Natural killer cell treated with Interleukin-12 subunit alpha and Interleukin-12 subunit beta and Interleukin-15 and Interleukin-18, amount 100 ng/mL, for 72 hours (primary cell): ENCODE results near the gene LMCD1. TPM values are rescaled to one million over a fixed set of nuclear protein-coding genes. Genes with fewer than 3 reads are reported as not detected.
"Not testable (repeated sequence)": the region's sequence is repeated elsewhere in the genome, so short reads cannot be mapped to it uniquely, and the experiment has no call there.

Source experiments
- ATAC-seq, 2 donors: fragments of 150-1000 bp; cut with Tn5 transposase in 1 of 2; sonication (Bioruptor Pico), chemical (Tn5 transposase) in 1 of 2; 2 replicates each; pipeline ENCODE4 v1.10.0; 2021
- DNase-seq: peaks from one replicate; pipeline ENCODE4 v3.0.0; 2022; ENCODE audit warnings: low spot score
- H3K27ac Mint-ChIP-seq, 2 donors: 1 replicate in 1 of 2; 2 replicates in 1 of 2; pipeline ENCODE4 v1.8.0; 2022; ENCODE audit warnings: mixed read lengths in 2 of 2, mild to moderate bottlenecking in 1 of 2, moderate library complexity in 1 of 2
- H3K27me3 Mint-ChIP-seq, 2 donors: 1 replicate in 1 of 2; 2 replicates in 1 of 2; pipeline ENCODE4 v1.8.0; 2022; ENCODE audit warnings: mixed read lengths in 2 of 2
- H3K36me3 Mint-ChIP-seq: one replicate; pipeline ENCODE4 v1.8.0; 2022; ENCODE audit warnings: mixed read lengths
- H3K4me1 Mint-ChIP-seq, 2 donors: 1 replicate in 1 of 2; 2 replicates in 1 of 2; pipeline ENCODE4 v1.8.0; 2022; ENCODE audit warnings: low read depth in 2 of 2, mixed read lengths in 2 of 2, mild to moderate bottlenecking in 1 of 2
- H3K4me3 Mint-ChIP-seq: one replicate; pipeline ENCODE4 v1.8.0; 2022; ENCODE audit warnings: mixed read lengths
- H3K9me3 Mint-ChIP-seq: 2 replicates; pipeline ENCODE4 v1.8.0; 2022; ENCODE audit warnings: mixed read lengths
- total RNA-seq, 2 donors: library from RNA; stranded (reverse); gene quantifications; one replicate each; pipeline ENCODE4 v1.2.3, GENCODE V29; 2022

Gene LMCD1
- total RNA-seq, 2 donors from 2014 or later, result 1.0 TPM; not detected in 1

GRCh38 chr3:8575364-8576104, 73.9 kb downstream of the LMCD1 start:
- ATAC-seq, result no peak

GRCh38 chr3:8576436-8576835, 74.8 kb downstream of the LMCD1 start:
- peaks cover under 1 to 1% of the 10 kb centered on the region in 2 donors for H3K4me1 Mint-ChIP-seq
- no peak overlapping the region for H3K4me3 Mint-ChIP-seq
- ATAC-seq, result no peak
- no peaks in the 10 kb centered on the region for H3K36me3 Mint-ChIP-seq
- H3K9me3 Mint-ChIP-seq, result no peaks in the 10 kb centered on the region
- no peak for DNase-seq
- H3K27ac Mint-ChIP-seq, result no peak overlapping the region
- no peaks in the 10 kb centered on the region for H3K27me3 Mint-ChIP-seq

More at GRCh38 chr3:8575364-8576104, 73.9 kb downstream of the LMCD1 start:
- Mint-ChIP-seq H3K36me3 (no peaks in the 10 kb centered on the region), H3K4me3 (no peak overlapping the region), H3K27ac (no peak overlapping the region), H3K27me3 (no peaks in the 10 kb centered on the region), H3K9me3 (no peaks in the 10 kb centered on the region), H3K4me1 (peaks cover 5 to 9% of the 10 kb centered on the region in 2 donors)
- DNase-seq, result no peak

- no peaks in the 10 kb centered on the region for H3K9me3 Mint-ChIP-seq
- H3K4me3 Mint-ChIP-seq, result no peak overlapping the region
- ATAC-seq (no peak), DNase-seq (no peak)
- no peaks in the 10 kb centered on the region for H3K27me3 Mint-ChIP-seq
- H3K36me3 Mint-ChIP-seq, result no peaks in the 10 kb centered on the region
- H3K4me1 Mint-ChIP-seq, result no peaks in the 10 kb centered on the region
- H3K27ac Mint-ChIP-seq, result no peak overlapping the region
Measured at GRCh38 chr3:8576841-8577571, 75.4 kb downstream of the LMCD1 start.

GRCh38 chr3:8578282-8578681, 76.7 kb downstream of the LMCD1 start:
- ATAC-seq, result no peak
- no peak overlapping the region for H3K4me3 Mint-ChIP-seq
- H3K27ac Mint-ChIP-seq, result no peak overlapping the region
- no peaks in the 10 kb centered on the region for H3K4me1 Mint-ChIP-seq
- H3K9me3 Mint-ChIP-seq, result no peaks in the 10 kb centered on the region
- H3K36me3 Mint-ChIP-seq, result no peaks in the 10 kb centered on the region
- DNase-seq, result no peak
- H3K27me3 Mint-ChIP-seq, result peaks cover 0 to 2% of the 10 kb centered on the region in 2 donors

- no peaks in the 10 kb centered on the region for H3K9me3 Mint-ChIP-seq
- H3K4me1 Mint-ChIP-seq, result no peaks in the 10 kb centered on the region
- peaks cover 0 to 2% of the 10 kb centered on the region in 2 donors for H3K27me3 Mint-ChIP-seq
- DNase-seq (no peak), ATAC-seq (no peak)
- H3K36me3 Mint-ChIP-seq, result no peaks in the 10 kb centered on the region
- H3K4me3 Mint-ChIP-seq, result no peak overlapping the region
- H3K27ac Mint-ChIP-seq, result no peak overlapping the region
Measured at GRCh38 chr3:8579096-8579495, 77.5 kb downstream of the LMCD1 start.

GRCh38 chr3:8579943-8580342, 78.3 kb downstream of the LMCD1 start:
- peaks cover 0 to 5% of the 10 kb centered on the region in 2 donors for H3K27me3 Mint-ChIP-seq
- H3K4me3 Mint-ChIP-seq, result no peak overlapping the region

GRCh38 chr3:8580434-8580833, 78.8 kb downstream of the LMCD1 start:
- not testable (repeated sequence) for ATAC-seq, H3K4me1 Mint-ChIP-seq, H3K27me3 Mint-ChIP-seq, H3K27ac Mint-ChIP-seq, H3K4me3 Mint-ChIP-seq, DNase-seq, H3K36me3 Mint-ChIP-seq, H3K9me3 Mint-ChIP-seq

More at GRCh38 chr3:8579943-8580342, 78.3 kb downstream of the LMCD1 start:
- no peak for DNase-seq
- H3K36me3 Mint-ChIP-seq, result no peaks in the 10 kb centered on the region
- ATAC-seq, result no peak
- H3K27ac Mint-ChIP-seq, result no peak overlapping the region
- no peaks in the 10 kb centered on the region for H3K4me1 Mint-ChIP-seq
- H3K9me3 Mint-ChIP-seq, result no peaks in the 10 kb centered on the region

GRCh38 chr3:8581373-8581772, 79.8 kb downstream of the LMCD1 start:
- no peak overlapping the region for H3K4me3 Mint-ChIP-seq
- ATAC-seq (no peak), DNase-seq (no peak)
- H3K36me3 Mint-ChIP-seq, result no peaks in the 10 kb centered on the region
- H3K27ac Mint-ChIP-seq, result no peak overlapping the region
- no peaks in the 10 kb centered on the region for H3K4me1 Mint-ChIP-seq
- H3K9me3 Mint-ChIP-seq, result no peaks in the 10 kb centered on the region
- peaks cover 0 to 5% of the 10 kb centered on the region in 2 donors for H3K27me3 Mint-ChIP-seq

GRCh38 chr3:8581806-8582445, 80.3 kb downstream of the LMCD1 start:
- DNase-seq (no peak), ATAC-seq (no peak)
- Mint-ChIP-seq H3K4me3 (no peak overlapping the region), H3K27me3 (peaks cover 0 to 5% of the 10 kb centered on the region in 2 donors), H3K27ac (no peak overlapping the region), H3K4me1 (no peaks in the 10 kb centered on the region), H3K36me3 (no peaks in the 10 kb centered on the region), H3K9me3 (no peaks in the 10 kb centered on the region)

- ATAC-seq (no peak), DNase-seq (no peak)
- Mint-ChIP-seq H3K27me3 (peaks cover 0 to 5% of the 10 kb centered on the region in 2 donors), H3K4me1 (no peaks in the 10 kb centered on the region), H3K36me3 (no peaks in the 10 kb centered on the region), H3K27ac (no peak overlapping the region), H3K9me3 (no peaks in the 10 kb centered on the region), H3K4me3 (no peak overlapping the region)
Measured at GRCh38 chr3:8584661-8585060, 83.0 kb downstream of the LMCD1 start.

GRCh38 chr3:8589880-8590556, 88.4 kb downstream of the LMCD1 start:
- Mint-ChIP-seq H3K36me3 (no peaks in the 10 kb centered on the region), H3K4me3 (no peak overlapping the region), H3K9me3 (no peaks in the 10 kb centered on the region), H3K4me1 (no peaks in the 10 kb centered on the region), H3K27me3 (no peaks in the 10 kb centered on the region), H3K27ac (no peak overlapping the region)
- DNase-seq (no peak), ATAC-seq (no peak)

GRCh38 chr3:8593021-8593827, 91.6 kb downstream of the LMCD1 start:
- Mint-ChIP-seq H3K27me3 (no peaks in the 10 kb centered on the region), H3K4me3 (no peak overlapping the region), H3K36me3 (no peaks in the 10 kb centered on the region)

GRCh38 chr3:8595252-8595651, 93.6 kb downstream of the LMCD1 start:
- Mint-ChIP-seq H3K4me3 (no peak overlapping the region), H3K9me3 (no peaks in the 10 kb centered on the region), H3K36me3 (no peaks in the 10 kb centered on the region), H3K27ac (no peak overlapping the region), H3K4me1 (no peaks in the 10 kb centered on the region), H3K27me3 (no peaks in the 10 kb centered on the region)
- DNase-seq (no peak), ATAC-seq (no peak)

More at GRCh38 chr3:8593021-8593827, 91.6 kb downstream of the LMCD1 start:
- H3K27ac Mint-ChIP-seq, result no peak overlapping the region
- H3K4me1 Mint-ChIP-seq, result no peaks in the 10 kb centered on the region
- ATAC-seq (no peak), DNase-seq (peak; percentile 58)
- H3K9me3 Mint-ChIP-seq, result no peaks in the 10 kb centered on the region
